Activated CD4-positive, alpha-beta T cell treated with anti-CD3 and anti-CD28 coated beads, Interleukin-2, Interleukin-6, amounts not matched to agents 100 ng/mL and 50 ng/mL, durations not matched to agents 16 hours and 8 hours (primary cell): ENCODE results near the gene GCK.
"Not testable (repeated sequence)": the region's sequence is repeated elsewhere in the genome, so short reads cannot be mapped to it uniquely, and the experiment has no call there.

Experiments used
- DNase-seq: peaks from one replicate; pipeline ENCODE4 v3.0.0-alpha.2; 2020

The GCK gene

GRCh38 chr7:44176486-44176885 lies 12.8 kb downstream of the GCK start:
- DNase-seq, result no peak

DNA sequence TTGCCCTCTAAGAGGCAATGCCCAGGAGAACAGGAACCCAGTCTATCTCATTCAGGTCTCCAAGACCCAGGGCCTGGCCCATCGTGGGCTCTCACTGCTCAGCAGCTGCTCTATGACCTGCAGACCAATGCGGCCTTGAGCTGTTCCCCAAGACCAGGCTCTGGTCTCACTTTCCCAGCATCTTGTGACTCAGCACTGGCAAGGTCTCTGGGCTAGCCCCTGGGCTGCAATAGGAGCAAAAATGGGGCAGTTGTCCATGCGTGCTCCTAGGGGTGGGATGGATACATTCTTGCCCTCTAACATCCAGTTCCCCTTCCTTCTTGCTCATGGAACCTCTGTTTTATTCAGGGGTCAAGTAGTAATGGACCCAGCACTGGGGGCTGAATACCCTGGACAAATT lies 13.5 kb downstream of the GCK start:
- no peak for DNase-seq

DNA sequence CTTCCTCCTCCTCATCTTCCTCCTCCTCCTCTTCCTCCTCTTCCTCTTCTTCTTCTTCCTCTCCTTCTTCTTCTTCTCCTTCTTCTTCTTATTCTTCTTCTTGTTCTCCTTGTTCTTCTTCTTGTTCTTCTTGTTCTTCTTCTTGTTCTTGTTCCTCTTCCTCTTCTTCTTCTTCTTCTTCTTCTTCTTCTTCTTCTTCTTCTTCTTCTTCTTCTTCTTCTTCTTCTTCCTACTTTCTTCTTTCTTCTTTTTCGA lies 14.6 kb downstream of the GCK start:
- not testable (repeated sequence) for DNase-seq

- DNase-seq, result no peak
These were observed 15.1 kb downstream of the GCK start for GRCh38 chr7:44173911-44174693.

GRCh38 chr7:44172803-44173424 lies 16.3 kb downstream of the GCK start:
- no peak for DNase-seq

DNA sequence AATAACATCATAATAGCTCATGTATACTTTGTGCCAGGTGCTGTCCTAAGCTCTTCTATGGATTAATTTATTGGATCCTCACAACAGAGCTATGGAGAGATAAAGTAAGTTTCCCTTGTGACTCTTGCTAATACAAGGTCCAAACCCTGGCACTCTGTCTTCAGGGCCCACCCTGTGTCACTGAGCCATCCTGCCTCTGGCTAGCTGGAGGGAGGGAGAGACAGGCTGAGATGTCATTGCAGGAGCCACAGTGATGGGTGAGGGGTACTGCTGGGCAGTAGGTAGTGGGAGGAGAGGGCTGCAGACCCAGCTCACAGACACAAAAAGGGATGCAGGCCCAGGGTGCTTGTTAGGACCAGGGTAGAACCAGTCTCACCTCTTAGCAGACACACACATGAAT lies 16.9 kb downstream of the GCK start:
- no peak for DNase-seq

DNA sequence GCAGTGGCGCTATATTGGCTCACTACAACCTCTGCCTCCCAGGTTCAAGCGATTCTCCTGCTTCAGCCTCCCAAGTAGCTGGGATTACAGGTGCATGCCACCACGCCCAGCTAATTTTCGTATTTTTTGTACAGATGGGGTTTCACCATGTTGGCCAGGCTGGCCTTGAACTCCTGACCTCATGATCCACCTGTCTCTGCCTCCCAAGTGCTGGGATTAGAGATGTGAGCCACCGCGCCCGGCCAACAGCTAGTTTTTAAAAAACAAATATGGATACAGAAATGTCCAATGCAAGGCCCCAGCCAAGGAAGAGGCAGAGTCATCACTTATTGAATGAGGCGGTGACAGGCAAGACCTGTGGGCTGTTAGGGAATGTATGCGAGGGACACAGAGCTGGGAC lies 17.3 kb downstream of the GCK start:
- not testable (repeated sequence) for DNase-seq

- no peak for DNase-seq
These were observed 21.3 kb downstream of the GCK start for GRCh38 chr7:44167920-44168319.

GRCh38 chr7:44163591-44163990 lies 25.6 kb downstream of the GCK start:
- no peak for DNase-seq

- no peak for DNase-seq
These were observed 26.3 kb downstream of the GCK start for GRCh38 chr7:44162785-44163395.

GRCh38 chr7:44162179-44162578 lies 27.1 kb downstream of the GCK start:
- no peak for DNase-seq

GRCh38 chr7:44161371-44161770 lies 27.9 kb downstream of the GCK start:
- no peak for DNase-seq

- DNase-seq, result no peak
These were observed 29.2 kb downstream of the GCK start for GRCh38 chr7:44159824-44160630.

DNA sequence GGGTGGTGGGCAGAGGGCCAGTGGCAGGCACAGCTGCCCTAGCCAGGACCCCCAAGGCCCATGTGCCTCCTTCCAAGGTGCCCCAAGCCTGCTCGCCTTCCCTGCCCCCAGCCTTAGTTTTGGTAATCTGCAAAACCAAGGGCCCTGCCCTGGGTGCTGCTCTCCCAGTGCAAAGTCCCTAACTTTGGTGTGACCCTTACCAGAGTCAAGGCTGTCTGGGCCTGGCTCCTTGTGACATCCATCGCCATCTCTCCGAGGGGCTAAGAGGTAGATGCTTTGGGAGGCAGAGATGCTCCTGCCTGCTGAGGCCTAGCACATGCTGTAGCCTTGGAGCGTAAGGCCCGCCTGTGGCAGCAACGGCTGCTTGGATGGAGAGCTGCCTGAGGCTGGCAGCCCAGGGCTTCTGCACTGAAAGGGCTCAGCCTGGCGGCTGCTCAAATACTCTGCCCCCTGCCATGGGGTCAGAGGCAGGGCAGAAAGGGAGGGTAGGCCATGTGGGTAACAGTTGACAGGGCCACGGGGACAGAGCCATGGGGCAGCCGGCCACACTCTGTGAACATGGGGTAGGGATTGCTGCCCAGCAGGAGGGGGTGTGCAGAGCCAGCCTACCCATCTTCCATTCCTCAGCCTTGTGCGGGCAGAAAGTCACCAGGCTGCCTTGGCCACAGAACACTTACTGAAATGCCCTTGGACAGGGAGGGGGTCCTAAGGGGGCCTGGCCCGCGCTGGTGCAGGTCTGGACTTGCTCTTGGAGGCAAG lies 30.2 kb downstream of the GCK start:
- no peak for DNase-seq

DNA sequence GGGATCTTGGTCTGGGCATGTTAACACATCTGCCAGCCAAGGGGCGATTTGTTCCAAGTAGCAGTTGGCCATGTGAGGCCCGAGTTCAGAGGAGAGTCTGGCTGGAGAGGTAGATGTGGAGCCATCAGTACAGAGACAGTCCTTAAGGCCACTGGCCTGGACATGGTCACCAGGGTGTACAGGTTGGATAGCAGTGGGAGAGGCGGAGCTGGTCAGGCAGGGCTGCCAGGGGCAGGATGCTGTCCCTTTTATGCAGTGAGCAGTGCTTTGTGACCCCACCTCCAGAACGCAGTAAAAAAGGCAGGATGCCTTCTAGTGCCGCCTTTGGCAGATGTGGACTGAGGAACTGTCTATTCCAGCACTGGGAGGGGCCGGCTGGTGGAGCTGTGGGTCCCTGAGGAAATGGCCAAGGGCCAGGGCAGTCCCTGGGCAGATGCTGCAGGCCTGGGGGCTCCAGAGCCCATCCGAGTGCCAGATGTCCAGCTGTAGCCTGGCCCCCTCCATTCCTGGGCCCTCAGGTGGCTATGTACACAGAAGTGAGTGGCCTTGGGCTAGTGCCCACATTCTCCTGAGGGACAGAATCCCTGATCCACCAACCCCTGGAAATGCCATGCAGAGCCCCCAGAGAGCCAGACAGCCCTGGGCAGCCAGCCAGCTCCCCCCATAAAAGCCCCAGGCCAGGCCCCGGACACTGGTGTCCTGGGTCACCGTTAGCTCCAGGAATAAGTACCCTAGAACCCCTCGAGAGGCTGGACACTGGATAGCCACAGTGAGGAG lies 31.0 kb downstream of the GCK start:
- DNase-seq, result no peak

GRCh38 chr7:44157116-44158080 lies 31.8 kb downstream of the GCK start:
- DNase-seq, result no peak

- no peak for DNase-seq
These were observed 32.7 kb downstream of the GCK start for GRCh38 chr7:44156453-44157010.

DNA sequence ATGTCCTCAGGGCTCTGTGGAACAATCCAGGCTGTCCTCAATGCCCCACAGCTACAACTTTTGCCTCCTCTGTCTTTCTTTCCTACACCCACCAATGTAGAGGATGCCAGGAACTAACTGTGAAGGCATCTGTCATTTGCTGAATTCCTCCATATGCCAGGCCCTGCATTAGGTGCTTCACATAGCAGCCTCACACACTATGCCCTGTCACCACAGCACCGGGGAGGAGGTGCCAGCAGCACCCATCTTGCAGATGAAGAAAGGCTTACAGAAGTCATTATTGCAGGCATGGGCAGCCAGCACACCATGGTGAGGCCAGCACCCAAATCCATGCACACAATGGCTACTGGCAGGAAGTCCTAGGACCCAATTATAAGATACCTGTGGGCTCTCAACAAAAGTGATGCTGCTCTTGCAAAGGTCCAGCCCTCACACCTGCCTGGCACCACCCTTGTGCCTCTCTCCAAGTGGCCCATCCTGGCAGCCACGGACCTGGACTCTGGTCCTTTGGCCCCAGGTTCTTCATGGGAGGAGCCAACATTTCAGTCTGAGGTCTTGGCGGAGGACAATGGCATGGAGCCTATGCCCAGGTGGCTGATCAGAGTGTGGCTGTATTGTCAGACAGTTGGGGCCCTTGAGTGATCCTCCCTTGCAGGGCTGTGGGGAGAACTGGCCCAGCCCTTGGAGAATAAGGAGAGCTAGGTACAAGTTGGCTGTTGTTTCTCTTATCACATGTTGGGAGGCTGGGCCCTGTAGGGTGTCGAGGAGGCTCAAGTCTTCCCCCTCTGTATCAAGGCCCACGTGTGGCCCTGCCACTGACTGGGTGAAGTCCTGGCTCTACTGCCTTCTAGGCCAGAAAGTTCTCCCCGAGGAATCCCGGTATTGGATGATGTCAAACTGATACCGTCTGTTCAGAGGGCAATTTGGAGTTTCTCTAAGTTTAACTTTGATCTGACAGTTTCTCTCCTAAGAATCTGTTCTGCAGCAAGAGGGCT lies 33.8 kb downstream of the GCK start:
- no peak for DNase-seq

DNA sequence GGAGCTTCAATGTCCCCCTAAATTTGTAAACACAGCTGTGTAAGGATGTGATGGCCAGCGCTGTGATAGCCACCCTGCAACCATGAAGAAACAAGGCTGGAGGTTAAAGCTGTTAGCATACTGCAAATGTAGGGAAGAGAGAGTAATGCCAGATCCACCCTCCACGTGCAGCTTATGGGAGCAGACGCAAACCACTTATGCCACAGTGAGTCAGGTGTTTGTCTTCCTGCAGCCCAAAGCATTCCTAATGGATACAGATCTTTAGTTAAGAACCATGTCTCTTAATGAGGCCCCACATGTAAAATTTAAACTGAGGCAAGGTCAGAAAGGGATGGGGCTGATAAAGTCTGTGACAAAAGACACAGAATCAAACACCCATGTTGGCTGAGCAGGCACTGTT lies 34.5 kb downstream of the GCK start:
- no peak for DNase-seq
